HG03103 (cell line): ENCODE data around the gene CDKN2B-AS1.
"Not testable (repeated sequence)": the region's sequence is repeated elsewhere in the genome, so short reads cannot be mapped to it uniquely, and the experiment has no call there.

Source experiments
- ATAC-seq: cut with Tn5 transposase; IDR thresholded peaks from one replicate; pipeline ENCODE4 v1.9.1; 2021; ENCODE audit warnings: low read depth; ENCODE audit not compliant: unreplicated experiment

The CDKN2B-AS1 gene

GRCh38 chr9:21994556-21995005, at the start of gene CDKN2B-AS1:
Gene CDKN2B-AS1 (plus strand): TSS chr9:21994791.
- ATAC-seq: peak; percentile 37

DNA sequence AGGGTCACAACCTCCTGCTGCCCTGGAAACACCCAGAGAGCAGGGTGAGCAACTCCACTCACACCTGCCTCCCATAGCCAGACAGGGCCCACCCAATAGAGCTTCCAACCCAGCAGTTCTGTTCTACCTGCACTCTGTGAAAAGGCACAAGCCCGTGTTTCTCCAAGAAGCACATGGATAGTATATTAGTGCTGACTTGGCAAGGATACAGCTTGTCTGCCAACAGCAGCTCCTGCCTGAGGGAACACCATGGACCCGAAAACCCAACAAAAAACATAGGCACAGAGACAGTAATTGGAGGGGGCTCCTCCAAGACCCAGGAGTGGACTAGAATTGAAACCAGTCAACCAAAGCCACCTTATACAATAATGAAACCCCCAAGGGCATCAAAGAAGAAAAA, 49.0 kb upstream of the CDKN2B-AS1 start:
- ATAC-seq: no peak

- no peak for ATAC-seq
Observed at GRCh38 chr9:21958833-21959232, 35.8 kb upstream of the CDKN2B-AS1 start.

DNA sequence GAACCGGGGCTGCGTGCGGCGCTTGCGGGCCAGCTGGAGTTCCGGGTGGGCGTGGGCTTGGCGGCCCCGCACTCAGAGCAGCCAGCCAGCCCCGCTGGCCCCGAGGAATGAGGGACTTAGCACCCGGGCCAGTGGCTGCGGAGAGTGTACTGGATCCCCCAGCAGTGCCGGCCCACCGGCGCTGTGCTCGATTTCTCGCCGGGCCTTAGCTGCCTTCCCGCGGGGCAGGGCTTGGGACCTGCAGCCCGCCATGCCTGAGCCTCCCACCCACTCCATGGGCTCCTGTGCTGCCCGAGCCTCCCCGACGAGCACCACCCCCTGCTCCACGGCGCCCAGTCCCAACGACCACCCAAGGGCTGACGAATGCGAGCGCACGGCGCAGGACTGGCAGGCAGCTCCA, 35.3 kb upstream of the CDKN2B-AS1 start:
- ATAC-seq: not testable (repeated sequence)

- ATAC-seq: no peak
Observed at GRCh38 chr9:21961569-21961968, 33.0 kb upstream of the CDKN2B-AS1 start.

DNA sequence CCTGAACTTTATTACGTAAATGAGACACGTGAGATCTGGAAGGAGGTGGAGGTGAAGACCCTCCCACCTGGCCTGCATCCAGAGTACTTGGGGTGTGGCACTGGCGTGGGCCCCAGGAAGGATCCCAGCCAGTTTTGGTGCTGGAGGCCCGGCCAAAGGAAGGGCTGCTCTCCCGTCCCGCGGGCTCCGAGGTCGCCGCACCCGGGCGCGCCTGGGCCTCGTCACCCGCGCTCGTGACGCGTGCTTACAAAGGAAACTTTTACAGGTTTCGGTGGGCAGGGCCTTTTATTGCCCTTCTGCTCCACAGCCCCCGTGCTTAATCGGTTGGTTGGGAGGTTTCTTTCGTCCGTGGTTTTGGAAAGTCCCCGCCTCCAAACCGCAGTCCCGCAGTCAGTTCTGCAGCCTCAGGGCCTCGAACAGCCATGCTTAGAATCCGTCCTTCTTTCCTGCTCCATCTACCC, 29.6 kb upstream of the CDKN2B-AS1 start:
- peak; percentile 43 for ATAC-seq

- peak; percentile 74 for ATAC-seq
Observed at GRCh38 chr9:21965401-21965951, 29.1 kb upstream of the CDKN2B-AS1 start.

DNA sequence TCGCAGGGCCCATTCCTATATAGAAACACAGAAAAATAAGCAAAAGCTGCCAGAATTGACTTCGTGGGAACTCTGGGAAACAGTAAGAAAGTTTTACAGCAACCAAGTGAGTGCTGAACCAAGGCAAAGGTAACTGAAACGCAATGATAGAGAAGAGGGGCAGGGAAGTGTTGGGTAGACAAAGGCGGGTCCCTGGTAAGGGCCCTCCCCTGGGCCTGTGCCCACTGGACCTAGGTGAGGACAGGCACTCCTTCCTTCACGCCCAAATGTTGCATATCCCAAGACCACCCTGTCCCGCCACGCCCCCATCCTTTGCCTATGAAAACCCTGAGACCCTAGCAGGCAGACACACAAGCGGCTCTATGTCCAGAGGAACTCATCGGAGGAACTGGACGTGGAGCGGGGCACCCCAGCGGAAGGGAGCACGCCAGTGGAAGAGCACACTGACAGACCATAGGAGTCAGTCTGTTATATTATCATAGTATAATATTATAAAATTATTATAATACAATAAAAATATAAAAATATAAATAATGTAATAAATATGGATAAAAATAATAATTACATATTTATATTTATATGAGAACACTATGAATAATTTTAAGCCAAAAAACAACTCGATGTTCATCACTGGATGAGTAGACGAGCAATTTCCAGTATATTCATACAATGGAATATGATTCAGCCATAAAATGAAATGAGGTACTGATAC, 28.3 kb upstream of the CDKN2B-AS1 start:
- no peak for ATAC-seq

- no peak for ATAC-seq
Observed at GRCh38 chr9:21967169-21967568, 27.4 kb upstream of the CDKN2B-AS1 start.

- ATAC-seq: no peak
Observed at GRCh38 chr9:21967702-21968101, 26.9 kb upstream of the CDKN2B-AS1 start.

- ATAC-seq: no peak
Observed at GRCh38 chr9:21968331-21969010, 26.1 kb upstream of the CDKN2B-AS1 start.

- no peak for ATAC-seq
Observed at GRCh38 chr9:21969011-21969940, 25.3 kb upstream of the CDKN2B-AS1 start.

- ATAC-seq: no peak
Observed at GRCh38 chr9:21969951-21970799, 24.4 kb upstream of the CDKN2B-AS1 start.

DNA sequence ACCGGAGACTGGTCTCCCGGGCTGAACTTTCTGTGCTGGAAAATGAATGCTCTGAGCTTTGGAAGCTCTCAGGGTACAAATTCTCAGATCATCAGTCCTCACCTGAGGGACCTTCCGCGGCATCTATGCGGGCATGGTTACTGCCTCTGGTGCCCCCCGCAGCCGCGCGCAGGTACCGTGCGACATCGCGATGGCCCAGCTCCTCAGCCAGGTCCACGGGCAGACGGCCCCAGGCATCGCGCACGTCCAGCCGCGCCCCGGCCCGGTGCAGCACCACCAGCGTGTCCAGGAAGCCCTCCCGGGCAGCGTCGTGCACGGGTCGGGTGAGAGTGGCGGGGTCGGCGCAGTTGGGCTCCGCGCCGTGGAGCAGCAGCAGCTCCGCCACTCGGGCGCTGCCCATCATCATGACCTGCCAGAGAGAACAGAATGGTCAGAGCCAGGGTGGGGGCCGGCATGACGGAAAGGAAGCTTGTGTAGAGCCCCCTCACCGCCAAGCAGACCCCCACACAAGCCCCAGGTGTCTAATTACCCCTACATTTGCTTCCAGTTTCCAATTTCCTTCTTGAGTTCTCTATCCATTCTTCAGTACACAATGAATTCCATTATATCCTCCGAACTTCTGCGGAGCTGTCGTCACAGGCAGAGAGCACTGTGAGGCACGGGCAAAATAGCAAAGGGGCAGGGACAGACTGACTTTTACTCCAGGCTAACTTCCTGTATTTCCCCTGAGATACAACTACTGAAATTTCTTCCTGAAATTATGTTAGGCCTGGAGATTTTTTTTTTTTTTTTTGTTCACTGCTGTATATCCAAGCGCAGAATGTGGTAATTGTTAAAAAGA, 23.6 kb upstream of the CDKN2B-AS1 start:
- ATAC-seq: no peak

DNA sequence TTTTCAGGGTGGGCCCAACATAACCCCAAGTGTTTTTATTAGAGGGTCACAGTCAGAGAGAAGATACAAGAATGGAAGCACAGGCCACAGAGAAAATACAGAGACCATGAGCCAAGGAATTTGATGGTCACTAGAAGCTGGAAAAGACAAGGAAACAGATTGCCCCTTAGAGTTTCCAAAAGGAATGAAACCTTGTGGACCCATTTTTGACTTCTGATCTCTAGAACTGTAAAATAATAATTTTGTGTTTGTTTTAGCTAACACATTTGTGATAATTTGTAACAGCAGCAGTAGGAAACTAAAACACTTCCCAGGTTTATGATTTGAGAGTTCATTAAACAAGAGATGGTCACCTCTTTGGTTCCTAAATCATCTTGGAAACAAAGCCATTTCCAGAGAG, 22.2 kb upstream of the CDKN2B-AS1 start:
- no peak for ATAC-seq

- no peak for ATAC-seq
Observed at GRCh38 chr9:21974343-21974721, 20.3 kb upstream of the CDKN2B-AS1 start.

DNA sequence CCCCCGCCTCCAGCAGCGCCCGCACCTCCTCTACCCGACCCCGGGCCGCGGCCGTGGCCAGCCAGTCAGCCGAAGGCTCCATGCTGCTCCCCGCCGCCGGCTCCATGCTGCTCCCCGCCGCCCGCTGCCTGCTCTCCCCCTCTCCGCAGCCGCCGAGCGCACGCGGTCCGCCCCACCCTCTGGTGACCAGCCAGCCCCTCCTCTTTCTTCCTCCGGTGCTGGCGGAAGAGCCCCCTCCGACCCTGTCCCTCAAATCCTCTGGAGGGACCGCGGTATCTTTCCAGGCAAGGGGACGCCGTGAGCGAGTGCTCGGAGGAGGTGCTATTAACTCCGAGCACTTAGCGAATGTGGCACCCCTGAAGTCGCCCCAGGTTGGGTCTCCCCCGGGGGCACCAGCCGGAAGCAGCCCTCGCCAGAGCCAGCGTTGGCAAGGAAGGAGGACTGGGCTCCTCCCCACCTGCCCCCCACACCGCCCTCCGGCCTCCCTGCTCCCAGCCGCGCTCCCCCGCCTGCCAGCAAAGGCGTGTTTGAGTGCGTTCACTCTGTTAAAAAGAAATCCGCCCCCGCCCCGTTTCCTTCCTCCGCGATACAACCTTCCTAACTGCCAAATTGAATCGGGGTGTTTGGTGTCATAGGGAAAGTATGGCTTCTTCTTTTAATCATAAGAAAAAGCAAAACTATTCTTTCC, 19.7 kb upstream of the CDKN2B-AS1 start:
- peak; percentile 53 for ATAC-seq

GRCh38 chr9:21976334-21976875, 18.2 kb upstream of the CDKN2B-AS1 start:
- ATAC-seq: no peak
